ENCODE measurements around the gene SLC35B2.

DNA sequence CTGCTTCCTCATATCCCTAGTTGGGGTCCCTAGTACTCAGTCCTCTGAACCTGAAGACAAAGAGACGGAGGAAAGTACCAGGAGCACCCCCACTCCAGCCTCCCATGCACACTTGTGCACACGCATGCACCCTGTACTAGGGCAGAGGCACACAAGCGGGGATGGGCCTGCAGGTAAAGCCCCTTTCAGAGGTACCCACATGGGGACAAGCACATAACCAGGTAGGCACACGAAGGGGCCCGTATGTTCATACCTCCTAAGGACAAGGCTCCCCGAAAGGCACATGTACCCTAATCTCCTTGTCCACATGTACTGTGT, 14.0 kb upstream of the SLC35B2 start:
- TF ChIP-seq, protein P1, sequence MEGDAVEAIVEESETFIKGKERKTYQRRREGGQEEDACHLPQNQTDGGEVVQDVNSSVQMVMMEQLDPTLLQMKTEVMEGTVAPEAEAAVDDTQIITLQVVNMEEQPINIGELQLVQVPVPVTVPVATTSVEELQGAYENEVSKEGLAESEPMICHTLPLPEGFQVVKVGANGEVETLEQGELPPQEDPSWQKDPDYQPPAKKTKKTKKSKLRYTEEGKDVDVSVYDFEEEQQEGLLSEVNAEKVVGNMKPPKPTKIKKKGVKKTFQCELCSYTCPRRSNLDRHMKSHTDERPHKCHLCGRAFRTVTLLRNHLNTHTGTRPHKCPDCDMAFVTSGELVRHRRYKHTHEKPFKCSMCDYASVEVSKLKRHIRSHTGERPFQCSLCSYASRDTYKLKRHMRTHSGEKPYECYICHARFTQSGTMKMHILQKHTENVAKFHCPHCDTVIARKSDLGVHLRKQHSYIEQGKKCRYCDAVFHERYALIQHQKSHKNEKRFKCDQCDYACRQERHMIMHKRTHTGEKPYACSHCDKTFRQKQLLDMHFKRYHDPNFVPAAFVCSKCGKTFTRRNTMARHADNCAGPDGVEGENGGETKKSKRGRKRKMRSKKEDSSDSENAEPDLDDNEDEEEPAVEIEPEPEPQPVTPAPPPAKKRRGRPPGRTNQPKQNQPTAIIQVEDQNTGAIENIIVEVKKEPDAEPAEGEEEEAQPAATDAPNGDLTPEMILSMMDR (IDR thresholded peaks at IDR 0.05; ENCODE audit: low read depth, low read length, missing input control) = no peak
- TF ChIP-seq REST (IDR thresholded peaks at IDR 0.05) = no peak
- TF ChIP-seq, protein P2, sequence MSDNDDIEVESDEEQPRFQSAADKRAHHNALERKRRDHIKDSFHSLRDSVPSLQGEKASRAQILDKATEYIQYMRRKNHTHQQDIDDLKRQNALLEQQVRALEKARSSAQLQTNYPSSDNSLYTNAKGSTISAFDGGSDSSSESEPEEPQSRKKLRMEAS (IDR thresholded peaks at IDR 0.05) = no peak
- no peak for TF ChIP-seq HNF4G (IDR thresholded peaks at IDR 0.05)
- no peak for TF ChIP-seq YY1 (IDR thresholded peaks at IDR 0.05)
- TF ChIP-seq SP1 (IDR thresholded peaks at IDR 0.05) = no peak
- no peak for TF ChIP-seq RAD21 (IDR thresholded peaks at IDR 0.05)
